ENCODE results near the gene LILRA2. TPM values are rescaled to one million over a fixed set of nuclear protein-coding genes. Genes with fewer than 3 reads are reported as not detected.
"Not testable (repeated sequence)": the region's sequence is repeated elsewhere in the genome, so short reads cannot be mapped to it uniquely, and the experiment has no call there.

The LILRA2 gene
- total and polyA plus RNA-seq, 9 donors = 0.56 to 5.5 (median 1.4) TPM

GRCh38 chr19:54560881-54561385 is 12.7 kb upstream of the LILRA2 start:
- H3K4me1 ChIP-seq (ENCODE audit: insufficient read depth) = no peaks in the 10 kb centered on the region
- H3K27ac ChIP-seq = no peak overlapping the region
- no peak for DNase-seq
- intact Hi-C loops (cut with DNase I) = no loop called here
- no peaks in the 10 kb centered on the region for H3K27me3 ChIP-seq
- H3K4me3 ChIP-seq = no peak overlapping the region
- no peaks in the 10 kb centered on the region for H3K9me3 ChIP-seq
- TF ChIP-seq EP300 (IDR thresholded peaks at IDR 0.05) (no peak), CTCF (IDR thresholded peaks at IDR 0.05) (no peak), POLR2A (IDR thresholded peaks at IDR 0.05) (no peak)
- no peaks in the 10 kb centered on the region for H3K36me3 ChIP-seq
- WGBS, 3 donors = 84 to 87% (median 85%) methylated on average over 11 of the region's 11 CpGs

GRCh38 chr19:54561840-54562239 is 11.8 kb upstream of the LILRA2 start:
- TF ChIP-seq CTCF (IDR thresholded peaks at IDR 0.05) (no peak), EP300 (IDR thresholded peaks at IDR 0.05) (no peak), POLR2A (IDR thresholded peaks at IDR 0.05) (no peak)
- Histone ChIP-seq H3K9me3 (no peaks in the 10 kb centered on the region), H3K4me1 (ENCODE audit: insufficient read depth) (no peaks in the 10 kb centered on the region), H3K27ac (no peak overlapping the region), H3K27me3 (no peaks in the 10 kb centered on the region), H3K36me3 (no peaks in the 10 kb centered on the region), H3K4me3 (no peak overlapping the region)
- DNase-seq = no peak
- 76 to 86% (median 82%) methylated on average over 14 of the region's 14 CpGs for WGBS, 3 donors
- intact Hi-C loops (cut with DNase I) = no loop called here

GRCh38 chr19:54563206-54563605 is 10.4 kb upstream of the LILRA2 start:
- intact Hi-C loops (cut with DNase I); H3K27ac ChIP-seq; DNase-seq; H3K27me3 ChIP-seq; H3K4me3 ChIP-seq; H3K9me3 ChIP-seq; H3K36me3 ChIP-seq; H3K4me1 ChIP-seq (ENCODE audit: insufficient read depth): not testable (repeated sequence)
- 81 to 92% (median 85%) methylated on average over 6 of the region's 6 CpGs for WGBS, 3 donors

GRCh38 chr19:54570316-54570715 is 3.3 kb upstream of the LILRA2 start:
- WGBS, 3 donors = 59 to 69% (median 67%) methylated on average over 3 of the region's 3 CpGs
- intact Hi-C loops (cut with DNase I) = no loop called here
- no peak for TF ChIP-seq CTCF (IDR thresholded peaks at IDR 0.05)
- TF ChIP-seq EP300 (IDR thresholded peaks at IDR 0.05) = no peak
- TF ChIP-seq POLR2A (IDR thresholded peaks at IDR 0.05) = no peak

GRCh38 chr19:54571715-54572615 is 1.6 kb upstream of the LILRA2 start:
- H3K4me3 ChIP-seq; H3K4me1 ChIP-seq (ENCODE audit: insufficient read depth); H3K27me3 ChIP-seq; DNase-seq; intact Hi-C loops (cut with DNase I); H3K9me3 ChIP-seq; H3K36me3 ChIP-seq; H3K27ac ChIP-seq: not testable (repeated sequence)
- 35 to 55% (median 53%) methylated on average over 17 of the region's 17 CpGs for WGBS, 3 donors

More at GRCh38 chr19:54570316-54570715, 3.3 kb upstream of the LILRA2 start:
- Histone ChIP-seq H3K4me3 (no peak overlapping the region), H3K4me1 (ENCODE audit: insufficient read depth) (no peaks in the 10 kb centered on the region), H3K27me3 (no peaks in the 10 kb centered on the region), H3K36me3 (no peaks in the 10 kb centered on the region), H3K9me3 (no peaks in the 10 kb centered on the region), H3K27ac (no peak overlapping the region)
- no peak for DNase-seq
